H9 (cell line): Measurements from ENCODE around the gene TFCP2. TPM values are rescaled to one million over a fixed set of nuclear protein-coding genes. Genes with fewer than 3 reads are reported as not detected.

ENCODE experiments used
- DNase-seq: peaks from one replicate; pipeline ENCODE4 v3.0.0-alpha.2; 2017
- H2AFZ ChIP-seq: one replicate; pipeline ENCODE4 v1.6.1; 2013; ENCODE audit warnings: mild to moderate bottlenecking, low read length, control low read depth, moderate library complexity
- H2AK5ac ChIP-seq: 2 replicates; pipeline ENCODE4 v1.6.1; 2013; ENCODE audit warnings: low read length, control low read depth, mixed read lengths; ENCODE audit not compliant: insufficient read length
- H2BK120ac ChIP-seq: one replicate; pipeline ENCODE4 v1.6.1; 2013; ENCODE audit warnings: low read depth, mild to moderate bottlenecking, low read length, control low read depth, inconsistent platforms; ENCODE audit not compliant: poor library complexity, severe bottlenecking
- H2BK12ac ChIP-seq: 2 replicates; pipeline ENCODE4 v1.6.1; 2013; ENCODE audit warnings: low read length, control low read depth, mixed read lengths, low read depth; ENCODE audit not compliant: insufficient read length
- H2BK15ac ChIP-seq: 2 replicates; pipeline ENCODE4 v1.6.1; 2013; ENCODE audit warnings: low read depth, low read length, control low read depth
- H2BK20ac ChIP-seq: one replicate; pipeline ENCODE4 v1.6.1; 2013; ENCODE audit warnings: low read depth, mild to moderate bottlenecking, low read length, control low read depth, inconsistent platforms; ENCODE audit not compliant: poor library complexity, severe bottlenecking
- H2BK5ac ChIP-seq: 2 replicates; pipeline ENCODE4 v1.6.1; 2013; ENCODE audit warnings: low read length, control low read depth, mixed read lengths; ENCODE audit not compliant: insufficient read length
- H3K14ac ChIP-seq: 2 replicates; pipeline ENCODE4 v1.6.1; 2013; ENCODE audit warnings: low read length, control low read depth; ENCODE audit not compliant: insufficient read depth
- H3K18ac ChIP-seq: 2 replicates; pipeline ENCODE4 v1.6.1; 2013; ENCODE audit warnings: low read depth, mild to moderate bottlenecking, mixed read lengths, low read length, control low read depth; ENCODE audit not compliant: insufficient read length
- H3K23ac ChIP-seq: 2 replicates; pipeline ENCODE4 v1.6.1; 2013; ENCODE audit warnings: low read length, control low read depth, mixed read lengths, low read depth; ENCODE audit not compliant: insufficient read length
- H3K23me2 ChIP-seq: 2 replicates; pipeline ENCODE4 v1.6.1; 2013; ENCODE audit warnings: low read depth, mild to moderate bottlenecking, mixed read lengths, low read length, control low read depth; ENCODE audit not compliant: insufficient read length, poor library complexity, severe bottlenecking
- H3K27ac ChIP-seq: 2 replicates; pipeline ENCODE4 v1.5.1; 2013; ENCODE audit warnings: low read length, control low read depth, mixed read lengths, low read depth; ENCODE audit not compliant: insufficient read length
- H3K27me3 ChIP-seq: 2 replicates; pipeline ENCODE4 v1.6.1; 2013; ENCODE audit warnings: low read length, control low read depth, inconsistent platforms; ENCODE audit not compliant: insufficient read depth
- H3K4ac ChIP-seq: 2 replicates; pipeline ENCODE4 v1.6.1; 2013; ENCODE audit warnings: low read depth, mild to moderate bottlenecking, control low read depth, inconsistent platforms, low read length, moderate library complexity
- H3K4me1 ChIP-seq: 2 replicates; pipeline ENCODE4 v1.6.1; 2013; ENCODE audit warnings: low read length, control low read depth, inconsistent platforms; ENCODE audit not compliant: insufficient read depth
- H3K4me2 ChIP-seq: 2 replicates; pipeline ENCODE4 v1.6.1; 2013; ENCODE audit warnings: low read length, control low read depth, mixed read lengths; ENCODE audit not compliant: insufficient read length, insufficient read depth
- H3K56ac ChIP-seq: 2 replicates; pipeline ENCODE4 v1.6.1; 2013; ENCODE audit warnings: low read depth, mild to moderate bottlenecking, mixed read lengths, low read length, control low read depth; ENCODE audit not compliant: insufficient read length
- H3K79me1 ChIP-seq: 2 replicates; pipeline ENCODE4 v1.6.1; 2013; ENCODE audit warnings: low read depth, mild to moderate bottlenecking, moderate library complexity, low read length, control low read depth, inconsistent platforms; ENCODE audit not compliant: insufficient read depth, poor library complexity, severe bottlenecking
- H3K79me2 ChIP-seq: 2 replicates; pipeline ENCODE4 v1.6.1; 2013; ENCODE audit warnings: low read length, control low read depth, inconsistent platforms; ENCODE audit not compliant: insufficient read depth
- H3K9ac ChIP-seq: 2 replicates; pipeline ENCODE4 v1.6.1; 2013; ENCODE audit warnings: low read length, control low read depth, mixed read lengths; ENCODE audit not compliant: insufficient read length; ENCODE audit errors: extremely low read depth
- H3K9me3 ChIP-seq: one replicate; pipeline ENCODE4 v1.6.1; 2013; ENCODE audit warnings: low read depth, low read length, inconsistent platforms; ENCODE audit not compliant: control insufficient read depth
- H3T11ph ChIP-seq: one replicate; pipeline ENCODE4 v1.6.1; 2013; ENCODE audit warnings: mild to moderate bottlenecking, low read length, control low read depth, inconsistent platforms
- H4K20me1 ChIP-seq: one replicate; pipeline ENCODE4 v1.6.1; 2013; ENCODE audit not compliant: control insufficient read depth, insufficient read length, insufficient read depth
- H4K5ac ChIP-seq: 2 replicates; pipeline ENCODE4 v1.6.1; 2013; ENCODE audit warnings: low read depth, mild to moderate bottlenecking, mixed read lengths, low read length, control low read depth; ENCODE audit not compliant: insufficient read length
- H4K8ac ChIP-seq: replicated peaks from 2 replicates; pipeline ENCODE4 v1.6.1; 2013; ENCODE audit warnings: low read length, control low read depth, mixed read lengths, low read depth; ENCODE audit not compliant: insufficient read length
- H4K91ac ChIP-seq: 2 replicates; pipeline ENCODE4 v1.6.1; 2013; ENCODE audit warnings: low read depth, mild to moderate bottlenecking, moderate library complexity, mixed read lengths, low read length, control low read depth; ENCODE audit not compliant: insufficient read length
- H3K27ac Mint-ChIP-seq, 3 experiments: 2 replicates in 2 of 3; 3 replicates in 1 of 3; pipeline ENCODE4 v1.8.0; 2020 to 2021; ENCODE audit warnings: mixed read lengths in 3 of 3, mild to moderate bottlenecking in 1 of 3, moderate library complexity in 1 of 3
- H3K27me3 Mint-ChIP-seq: 2 replicates; pipeline ENCODE4 v1.8.0; 2021; ENCODE audit warnings: low read depth, mild to moderate bottlenecking, moderate library complexity, mixed read lengths
- H3K36me3 Mint-ChIP-seq, 3 experiments: 2 replicates in 2 of 3; 3 replicates in 1 of 3; pipeline ENCODE4 v1.8.0; 2020 to 2021; ENCODE audit warnings: low read depth in 3 of 3, mixed read lengths in 3 of 3; ENCODE audit not compliant: insufficient read depth in 1 of 3
- H3K4me1 Mint-ChIP-seq, 2 experiments: 2 replicates each; pipeline ENCODE4 v1.8.0; 2020; ENCODE audit warnings: mixed read lengths in 2 of 2
- H3K4me3 Mint-ChIP-seq, 2 experiments: 2 replicates in 1 of 2; 3 replicates in 1 of 2; pipeline ENCODE4 v1.8.0; 2020 to 2021; ENCODE audit warnings: mild to moderate bottlenecking in 2 of 2, mixed read lengths in 2 of 2, moderate library complexity in 1 of 2
- H3K9me3 Mint-ChIP-seq, 2 experiments: 2 replicates in 1 of 2; 3 replicates in 1 of 2; pipeline ENCODE4 v1.8.0; 2020; ENCODE audit warnings: mild to moderate bottlenecking in 2 of 2, mixed read lengths in 2 of 2, moderate library complexity in 1 of 2
- WGBS: extraction: QIAGEN DNeasy Blood & Tissue Kit; methylation state at CpG from one replicate; pipeline ENCODE4 v1.1.7; 2013; ENCODE audit warnings: missing lambda C conversion rate, low lambda C conversion rate, mixed read lengths; ENCODE audit not compliant: insufficient read length; ENCODE audit errors: extremely low coverage; 5-methylcytosine and 5-hydroxymethylcytosine counted together
- total RNA-seq: library from RNA; stranded (reverse); gene quantifications from 2 replicates; pipeline ENCODE4 v1.2.1, GENCODE V29; 2021
- TF ChIP-seq, protein P1 (sequence below): fragments of 200-600 bp; sonication (generic); conservative IDR thresholded peaks from 3 replicates; pipeline ENCODE4 v1.8.0; 2021; ENCODE audit warnings: antibody characterized with exemption, mild to moderate bottlenecking

Gene TFCP2
- total RNA-seq, 1 experiment from 2014 or later, result 27.1 TPM

DNA sequence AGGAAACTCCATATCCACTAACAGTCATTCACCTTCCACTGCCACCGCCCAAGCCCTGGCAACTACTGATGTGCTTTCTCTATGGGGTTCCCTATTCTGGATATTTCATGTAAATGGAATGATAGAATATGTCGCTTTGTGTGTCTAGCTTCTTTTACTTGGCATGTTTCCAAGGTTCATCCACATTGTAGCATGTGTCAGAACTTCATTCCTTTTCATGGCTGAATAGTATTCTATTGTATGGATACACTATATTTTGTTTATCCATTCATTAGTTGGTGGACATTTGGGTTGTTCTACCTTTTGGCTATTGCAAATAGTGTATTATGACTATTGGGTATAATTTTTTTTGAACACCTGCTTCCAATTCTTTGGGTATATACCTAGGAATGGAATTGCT is 36.3 kb upstream of the TFCP2 start:
- Histone ChIP-seq H2BK120ac (no peak overlapping the region), H2AFZ (no peak overlapping the region), H3K9me3 (no peaks in the 10 kb centered on the region), H2BK20ac (no peak overlapping the region), H3K23ac (no peak overlapping the region), H3K4ac (no peak overlapping the region), H3K27ac (no peak overlapping the region), H3K4me2 (no peak overlapping the region), H4K20me1 (no peaks in the 10 kb centered on the region), H3K4me1 (no peaks in the 10 kb centered on the region), H3K27me3 (no peaks in the 10 kb centered on the region), H3K9ac (no peak overlapping the region), H3K14ac (no peak overlapping the region), H2AK5ac (no peak overlapping the region), H3K56ac (no peak overlapping the region), H3K79me2 (no peaks in the 10 kb centered on the region), H2BK5ac (no peak overlapping the region), H2BK12ac (no peak overlapping the region), H4K5ac (no peak overlapping the region), H4K91ac (no peak overlapping the region), H3K79me1 (no peaks in the 10 kb centered on the region), H3T11ph (no peak overlapping the region), H3K23me2 (no peaks in the 10 kb centered on the region), H2BK15ac (no peak overlapping the region), H4K8ac (no peak overlapping the region), H3K18ac (no peak overlapping the region)
- H3K27ac Mint-ChIP-seq, result no peak overlapping the region
- H3K27me3 Mint-ChIP-seq, result no peaks in the 10 kb centered on the region
- no peaks in the 10 kb centered on the region for H3K4me1 Mint-ChIP-seq
- no peak for DNase-seq
- TF ChIP-seq, protein P1, sequence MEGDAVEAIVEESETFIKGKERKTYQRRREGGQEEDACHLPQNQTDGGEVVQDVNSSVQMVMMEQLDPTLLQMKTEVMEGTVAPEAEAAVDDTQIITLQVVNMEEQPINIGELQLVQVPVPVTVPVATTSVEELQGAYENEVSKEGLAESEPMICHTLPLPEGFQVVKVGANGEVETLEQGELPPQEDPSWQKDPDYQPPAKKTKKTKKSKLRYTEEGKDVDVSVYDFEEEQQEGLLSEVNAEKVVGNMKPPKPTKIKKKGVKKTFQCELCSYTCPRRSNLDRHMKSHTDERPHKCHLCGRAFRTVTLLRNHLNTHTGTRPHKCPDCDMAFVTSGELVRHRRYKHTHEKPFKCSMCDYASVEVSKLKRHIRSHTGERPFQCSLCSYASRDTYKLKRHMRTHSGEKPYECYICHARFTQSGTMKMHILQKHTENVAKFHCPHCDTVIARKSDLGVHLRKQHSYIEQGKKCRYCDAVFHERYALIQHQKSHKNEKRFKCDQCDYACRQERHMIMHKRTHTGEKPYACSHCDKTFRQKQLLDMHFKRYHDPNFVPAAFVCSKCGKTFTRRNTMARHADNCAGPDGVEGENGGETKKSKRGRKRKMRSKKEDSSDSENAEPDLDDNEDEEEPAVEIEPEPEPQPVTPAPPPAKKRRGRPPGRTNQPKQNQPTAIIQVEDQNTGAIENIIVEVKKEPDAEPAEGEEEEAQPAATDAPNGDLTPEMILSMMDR, result no peak
- WGBS, result no CpG with 5 or more reads among the region's 2 CpGs
- peaks cover 0 to 15% (median 5%) of the 10 kb centered on the region in 3 experiments; a peak in 6 of 7 replicates for H3K36me3 Mint-ChIP-seq
- H3K9me3 Mint-ChIP-seq, result no peaks in the 10 kb centered on the region
- no peak overlapping the region for H3K4me3 Mint-ChIP-seq
